Ishikawa (cell line): Measurements from ENCODE around the gene CD22.
A peak's percentile ranks its signal among the peaks of the same experiment; 100 is the strongest.

ENCODE experiments used
- CEBPB ChIP-seq: IDR thresholded peaks from 2 replicates; pipeline ENCODE4 v1.6.1; 2012
- CREB1 ChIP-seq: IDR thresholded peaks from 2 replicates; pipeline ENCODE4 v1.6.1; 2012; ENCODE audit warnings: low read depth
- EGR1 ChIP-seq: IDR thresholded peaks from 2 replicates; pipeline ENCODE4 v1.6.1; 2012
- EP300 ChIP-seq: IDR thresholded peaks from 2 replicates; pipeline ENCODE4 v1.6.1; 2012; ENCODE audit warnings: borderline replicate concordance
- FOXM1 ChIP-seq: IDR thresholded peaks from 2 replicates; pipeline ENCODE4 v1.6.1; 2012; ENCODE audit warnings: low read depth, borderline replicate concordance
- NFIC ChIP-seq: IDR thresholded peaks from 2 replicates; pipeline ENCODE4 v1.6.1; 2012
- RAD21 ChIP-seq: IDR thresholded peaks from 2 replicates; pipeline ENCODE4 v1.6.1; 2012; ENCODE audit warnings: low read depth
- TAF1 ChIP-seq: IDR thresholded peaks from 2 replicates; pipeline ENCODE4 v1.6.1; 2012; ENCODE audit warnings: low read depth, mild to moderate bottlenecking
- TCF12 ChIP-seq: IDR thresholded peaks from 2 replicates; pipeline ENCODE4 v1.6.1; 2012; ENCODE audit warnings: low read depth
- TEAD4 ChIP-seq: IDR thresholded peaks from 2 replicates; pipeline ENCODE4 v1.6.1; 2012
- YY1 ChIP-seq: IDR thresholded peaks from 2 replicates; pipeline ENCODE4 v1.6.1; 2012; ENCODE audit warnings: low read depth
- ZBTB7A ChIP-seq: IDR thresholded peaks from 2 replicates; pipeline ENCODE4 v1.6.1; 2012; ENCODE audit warnings: low read depth
- TF ChIP-seq, protein P1 (sequence below): IDR thresholded peaks from 2 replicates; pipeline ENCODE4 v1.6.1; 2012
- TF ChIP-seq, protein P2 (sequence below): IDR thresholded peaks from 2 replicates; pipeline ENCODE4 v1.6.1; 2012
- TF ChIP-seq, protein P3 (sequence below): IDR thresholded peaks from 2 replicates; pipeline ENCODE4 v1.6.1; 2012; ENCODE audit warnings: low read depth, mild to moderate bottlenecking

CD22 gene

DNA sequence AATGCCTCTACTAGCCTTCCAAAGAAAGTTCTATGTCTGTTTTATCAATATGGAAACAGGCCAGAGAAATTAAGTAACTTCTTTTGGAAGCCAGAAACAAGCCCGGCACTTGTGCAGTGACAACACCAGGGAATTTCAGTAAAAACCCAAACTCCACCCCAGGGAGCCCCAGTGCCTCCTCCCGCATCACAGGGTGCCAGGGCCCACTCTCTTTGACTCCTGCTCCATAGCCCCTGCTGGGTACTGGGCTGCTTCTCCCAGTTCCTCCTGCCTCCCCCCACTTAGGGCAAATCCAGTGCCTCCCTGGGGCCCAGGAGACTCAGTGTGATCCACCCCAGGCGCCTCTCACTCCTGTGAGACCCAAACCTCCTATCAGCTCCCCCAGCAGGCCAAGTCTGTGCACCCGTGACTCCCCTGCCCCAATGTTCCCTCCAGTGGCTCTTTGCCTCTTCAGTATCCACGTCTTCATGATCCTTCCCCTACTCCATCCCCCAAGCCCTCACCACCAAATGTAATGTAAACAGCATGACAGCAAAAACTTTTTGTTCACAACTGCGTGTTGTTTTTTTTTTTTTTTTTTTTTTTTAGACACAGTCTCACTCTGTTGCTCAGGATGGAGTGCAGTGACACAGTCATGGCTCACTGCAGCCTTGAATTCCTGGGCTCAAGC is 26.9 kb downstream of the CD22 start:
- TF ChIP-seq, protein P1, sequence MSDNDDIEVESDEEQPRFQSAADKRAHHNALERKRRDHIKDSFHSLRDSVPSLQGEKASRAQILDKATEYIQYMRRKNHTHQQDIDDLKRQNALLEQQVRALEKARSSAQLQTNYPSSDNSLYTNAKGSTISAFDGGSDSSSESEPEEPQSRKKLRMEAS = no peak
- TF ChIP-seq, protein P2, sequence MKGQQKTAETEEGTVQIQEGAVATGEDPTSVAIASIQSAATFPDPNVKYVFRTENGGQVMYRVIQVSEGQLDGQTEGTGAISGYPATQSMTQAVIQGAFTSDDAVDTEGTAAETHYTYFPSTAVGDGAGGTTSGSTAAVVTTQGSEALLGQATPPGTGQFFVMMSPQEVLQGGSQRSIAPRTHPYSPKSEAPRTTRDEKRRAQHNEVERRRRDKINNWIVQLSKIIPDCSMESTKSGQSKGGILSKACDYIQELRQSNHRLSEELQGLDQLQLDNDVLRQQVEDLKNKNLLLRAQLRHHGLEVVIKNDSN = no peak
- TF ChIP-seq ZBTB7A = no peak
- no peak for TF ChIP-seq FOXM1
- no peak for TF ChIP-seq CEBPB
- no peak for TF ChIP-seq TAF1

DNA sequence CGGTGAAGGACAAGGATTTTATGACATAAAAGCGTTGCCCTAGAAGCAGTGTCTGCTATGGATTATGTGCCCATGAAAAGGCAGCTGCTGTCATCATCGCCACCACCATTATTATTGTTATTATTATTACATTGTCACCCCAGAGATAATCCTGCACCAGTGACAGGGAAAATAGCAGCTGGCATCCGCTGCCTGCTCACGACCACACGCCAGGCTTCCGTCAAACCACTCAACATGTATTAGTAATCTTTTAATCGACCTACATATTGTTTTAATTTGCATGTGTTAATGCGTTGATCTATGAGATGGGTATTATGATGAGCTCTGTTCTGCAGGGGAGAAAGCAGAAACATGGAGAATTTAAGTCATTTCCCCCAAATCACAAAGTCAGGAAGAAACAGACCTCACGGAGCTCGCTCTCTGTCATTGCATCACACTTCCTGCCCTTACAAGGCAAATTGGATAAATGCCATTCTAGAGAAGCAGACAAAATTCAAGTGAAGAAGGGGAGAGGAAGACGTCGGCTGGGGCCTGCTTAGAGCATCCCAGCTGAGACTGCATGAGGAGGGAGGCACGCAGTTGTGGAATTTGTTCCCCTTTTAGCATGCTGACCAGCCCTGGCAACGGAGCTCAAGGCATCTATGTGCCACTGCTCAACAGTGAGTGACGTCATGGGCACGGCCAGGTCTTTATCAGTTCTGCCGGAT is 29.0 kb downstream of the CD22 start, which contains the start of gene FFAR3:
Gene FFAR3, plus strand, starts transcription at position 594 of the 707 bp plus-strand sequence. CDS start 431 bp downstream, outside the sequence.
- TF ChIP-seq CEBPB (0 out of 2 replicates have a peak, but pooled peaks have one; percentile 6), TCF12 (no peak)

DNA sequence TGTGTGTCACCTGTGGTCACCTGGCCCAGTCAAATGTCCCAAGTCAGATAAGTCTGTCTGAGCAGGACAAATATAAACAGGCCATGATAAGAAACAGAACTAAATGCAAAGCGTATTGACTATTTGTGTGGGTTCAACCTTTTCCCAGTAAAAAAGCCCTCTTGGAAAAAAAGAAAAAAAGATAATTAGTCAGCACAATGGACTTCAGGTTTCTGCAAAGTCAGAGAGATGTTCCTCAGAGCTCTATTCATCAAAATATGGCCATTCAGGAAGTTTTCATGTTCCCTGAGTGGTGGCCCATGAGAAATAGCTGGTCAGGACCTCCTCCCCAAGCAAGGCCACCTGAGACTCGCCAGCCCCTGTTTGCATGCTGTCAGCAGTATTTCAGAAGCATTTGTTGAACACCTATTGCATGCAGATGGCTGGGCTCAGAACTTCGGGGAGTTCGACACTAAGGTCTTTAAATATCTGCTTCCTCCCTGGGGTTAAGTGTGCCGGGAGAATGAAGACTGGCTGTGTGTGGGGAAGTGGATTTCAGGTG is 32.0 kb downstream of the CD22 start:
- TF ChIP-seq RAD21 (no peak), TEAD4 (no peak), TAF1 (no peak)

DNA sequence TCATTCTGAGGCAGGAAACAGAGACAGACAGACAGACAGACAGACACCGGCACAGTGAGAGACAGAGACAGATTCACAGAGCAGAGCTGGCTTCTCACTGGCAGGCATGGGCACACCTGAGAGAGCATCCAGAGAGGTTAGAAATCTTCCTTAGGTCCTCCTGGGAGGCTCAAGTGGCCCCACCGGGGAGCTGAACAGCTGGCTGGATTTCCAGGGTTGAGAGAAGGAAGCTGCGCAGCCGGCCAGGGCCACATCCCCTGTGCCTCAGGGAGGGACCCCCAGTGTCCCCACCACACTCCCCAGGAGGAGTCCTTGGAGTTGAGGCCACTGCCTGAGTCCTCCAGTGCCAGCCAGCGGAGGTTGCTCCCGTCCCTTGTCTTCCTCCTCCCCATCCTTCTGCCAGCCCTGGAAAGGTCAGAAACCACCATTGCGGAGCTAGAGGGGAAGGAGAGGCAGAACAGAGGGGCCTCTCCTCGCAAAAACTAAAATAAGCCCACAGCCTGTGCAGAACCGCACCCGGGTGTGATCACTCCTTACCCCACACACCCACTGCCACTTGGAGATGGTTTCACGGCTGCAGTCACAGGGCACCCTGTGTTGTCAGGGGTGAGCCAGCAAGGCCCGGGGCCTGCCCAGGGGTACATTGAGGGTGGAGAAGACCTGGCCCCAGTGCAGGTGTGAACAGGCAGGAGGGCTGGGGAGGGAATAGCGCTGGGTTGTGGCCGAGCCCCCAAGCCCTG is 33.4 kb downstream of the CD22 start:
- TF ChIP-seq EGR1 (no peak), EP300 (no peak), CEBPB (no peak), TCF12 (no peak)
- TF ChIP-seq, protein P3, sequence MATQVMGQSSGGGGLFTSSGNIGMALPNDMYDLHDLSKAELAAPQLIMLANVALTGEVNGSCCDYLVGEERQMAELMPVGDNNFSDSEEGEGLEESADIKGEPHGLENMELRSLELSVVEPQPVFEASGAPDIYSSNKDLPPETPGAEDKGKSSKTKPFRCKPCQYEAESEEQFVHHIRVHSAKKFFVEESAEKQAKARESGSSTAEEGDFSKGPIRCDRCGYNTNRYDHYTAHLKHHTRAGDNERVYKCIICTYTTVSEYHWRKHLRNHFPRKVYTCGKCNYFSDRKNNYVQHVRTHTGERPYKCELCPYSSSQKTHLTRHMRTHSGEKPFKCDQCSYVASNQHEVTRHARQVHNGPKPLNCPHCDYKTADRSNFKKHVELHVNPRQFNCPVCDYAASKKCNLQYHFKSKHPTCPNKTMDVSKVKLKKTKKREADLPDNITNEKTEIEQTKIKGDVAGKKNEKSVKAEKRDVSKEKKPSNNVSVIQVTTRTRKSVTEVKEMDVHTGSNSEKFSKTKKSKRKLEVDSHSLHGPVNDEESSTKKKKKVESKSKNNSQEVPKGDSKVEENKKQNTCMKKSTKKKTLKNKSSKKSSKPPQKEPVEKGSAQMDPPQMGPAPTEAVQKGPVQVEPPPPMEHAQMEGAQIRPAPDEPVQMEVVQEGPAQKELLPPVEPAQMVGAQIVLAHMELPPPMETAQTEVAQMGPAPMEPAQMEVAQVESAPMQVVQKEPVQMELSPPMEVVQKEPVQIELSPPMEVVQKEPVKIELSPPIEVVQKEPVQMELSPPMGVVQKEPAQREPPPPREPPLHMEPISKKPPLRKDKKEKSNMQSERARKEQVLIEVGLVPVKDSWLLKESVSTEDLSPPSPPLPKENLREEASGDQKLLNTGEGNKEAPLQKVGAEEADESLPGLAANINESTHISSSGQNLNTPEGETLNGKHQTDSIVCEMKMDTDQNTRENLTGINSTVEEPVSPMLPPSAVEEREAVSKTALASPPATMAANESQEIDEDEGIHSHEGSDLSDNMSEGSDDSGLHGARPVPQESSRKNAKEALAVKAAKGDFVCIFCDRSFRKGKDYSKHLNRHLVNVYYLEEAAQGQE = no peak

DNA sequence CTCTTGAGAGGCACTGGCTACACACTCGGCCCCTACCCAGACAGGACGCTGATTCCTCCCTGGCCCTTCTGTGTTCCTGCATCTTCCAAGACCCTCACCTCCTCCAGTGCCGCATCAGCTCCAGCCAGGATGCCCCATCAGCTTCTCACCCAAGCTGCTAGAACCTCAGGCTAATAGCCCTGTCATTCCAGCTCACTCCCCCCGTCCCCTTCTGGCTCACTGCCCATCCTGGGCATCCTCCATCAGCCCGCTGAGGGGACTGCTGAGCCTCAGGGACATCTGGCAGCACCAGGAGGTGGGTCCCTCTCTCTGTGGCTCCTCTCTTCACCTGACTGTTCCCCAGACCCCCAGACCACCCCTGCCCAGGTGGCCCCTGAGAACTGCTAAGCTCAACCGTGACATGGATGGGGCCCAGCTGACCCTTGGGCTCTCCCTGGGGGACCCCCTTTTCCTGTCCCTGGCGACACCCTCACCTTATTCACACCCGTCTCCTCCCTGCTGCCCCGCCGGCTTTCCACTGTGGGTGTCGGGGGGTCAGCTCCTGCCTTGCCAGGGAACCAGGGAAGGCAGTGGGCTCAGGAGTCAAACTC is 34.1 kb downstream of the CD22 start:
- TF ChIP-seq, protein P2 = no peak
- TF ChIP-seq TCF12 (no peak), TEAD4 (no peak), EP300 (no peak), ZBTB7A (no peak), YY1 (no peak), RAD21 (no peak), EGR1 (no peak), CREB1 (no peak), FOXM1 (no peak), CEBPB (no peak), NFIC (no peak), TAF1 (no peak)
- TF ChIP-seq, protein P1 = no peak
- TF ChIP-seq, protein P3 = no peak
